ENCODE results near the gene UNC5C. TPM values are rescaled to one million over a fixed set of nuclear protein-coding genes. Genes with fewer than 3 reads are reported as not detected.
"Not testable (repeated sequence)": the region's sequence is repeated elsewhere in the genome, so short reads cannot be mapped to it uniquely, and the experiment has no call there.

The UNC5C gene
- total RNA-seq, 1 donor from 2014 or later: 0.97 TPM

GRCh38 chr4:95178938-95179337, 369.8 kb downstream of the UNC5C start:
- TF ChIP-seq, protein P1, sequence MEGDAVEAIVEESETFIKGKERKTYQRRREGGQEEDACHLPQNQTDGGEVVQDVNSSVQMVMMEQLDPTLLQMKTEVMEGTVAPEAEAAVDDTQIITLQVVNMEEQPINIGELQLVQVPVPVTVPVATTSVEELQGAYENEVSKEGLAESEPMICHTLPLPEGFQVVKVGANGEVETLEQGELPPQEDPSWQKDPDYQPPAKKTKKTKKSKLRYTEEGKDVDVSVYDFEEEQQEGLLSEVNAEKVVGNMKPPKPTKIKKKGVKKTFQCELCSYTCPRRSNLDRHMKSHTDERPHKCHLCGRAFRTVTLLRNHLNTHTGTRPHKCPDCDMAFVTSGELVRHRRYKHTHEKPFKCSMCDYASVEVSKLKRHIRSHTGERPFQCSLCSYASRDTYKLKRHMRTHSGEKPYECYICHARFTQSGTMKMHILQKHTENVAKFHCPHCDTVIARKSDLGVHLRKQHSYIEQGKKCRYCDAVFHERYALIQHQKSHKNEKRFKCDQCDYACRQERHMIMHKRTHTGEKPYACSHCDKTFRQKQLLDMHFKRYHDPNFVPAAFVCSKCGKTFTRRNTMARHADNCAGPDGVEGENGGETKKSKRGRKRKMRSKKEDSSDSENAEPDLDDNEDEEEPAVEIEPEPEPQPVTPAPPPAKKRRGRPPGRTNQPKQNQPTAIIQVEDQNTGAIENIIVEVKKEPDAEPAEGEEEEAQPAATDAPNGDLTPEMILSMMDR (IDR thresholded peaks at IDR 0.05; ENCODE audit: unreplicated experiment): no peak
- Mint-ChIP-seq H3K4me3 (ENCODE audit: unreplicated experiment) (no peak overlapping the region), H3K4me1 (ENCODE audit: unreplicated experiment) (peaks cover 3% of the 10 kb centered on the region), H3K36me3 (ENCODE audit: low read depth, unreplicated experiment) (peaks cover 12% of the 10 kb centered on the region), H3K27me3 (ENCODE audit: unreplicated experiment) (no peaks in the 10 kb centered on the region), H3K9me3 (ENCODE audit: unreplicated experiment) (peaks cover 4% of the 10 kb centered on the region), H3K27ac (ENCODE audit: unreplicated experiment) (no peak overlapping the region)
- DNase-seq (ENCODE audit: low spot score): no peak

- H3K4me1 Mint-ChIP-seq (ENCODE audit: unreplicated experiment); H3K27me3 Mint-ChIP-seq (ENCODE audit: unreplicated experiment); H3K9me3 Mint-ChIP-seq (ENCODE audit: unreplicated experiment); H3K36me3 Mint-ChIP-seq (ENCODE audit: low read depth, unreplicated experiment); DNase-seq (ENCODE audit: low spot score); H3K4me3 Mint-ChIP-seq (ENCODE audit: unreplicated experiment); H3K27ac Mint-ChIP-seq (ENCODE audit: unreplicated experiment): not testable (repeated sequence)
Measured at GRCh38 chr4:95171377-95171776, 377.4 kb downstream of the UNC5C start.

DNA sequence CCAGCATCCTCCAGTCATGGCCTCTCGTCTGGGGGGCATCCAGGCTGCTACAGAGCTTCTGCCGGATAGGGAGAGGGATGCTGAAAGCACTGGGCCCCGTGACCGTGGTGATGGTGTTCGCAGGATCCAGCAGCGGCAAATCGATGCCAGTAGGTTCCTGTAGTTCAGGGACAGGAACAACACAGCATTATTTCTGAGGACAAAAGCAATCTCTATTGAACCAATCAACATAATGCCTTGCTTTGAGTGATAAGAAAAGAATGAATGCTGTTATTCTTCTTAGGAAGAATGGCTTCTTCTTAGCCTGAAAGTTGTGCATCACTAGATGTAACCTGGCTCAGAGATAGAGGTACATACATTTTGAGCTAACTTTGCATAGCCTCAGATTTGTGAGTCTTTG, 378.6 kb downstream of the UNC5C start:
- Mint-ChIP-seq H3K9me3 (ENCODE audit: unreplicated experiment) (no peaks in the 10 kb centered on the region), H3K27me3 (ENCODE audit: unreplicated experiment) (no peaks in the 10 kb centered on the region), H3K4me3 (ENCODE audit: unreplicated experiment) (no peak overlapping the region), H3K36me3 (ENCODE audit: low read depth, unreplicated experiment) (no peaks in the 10 kb centered on the region), H3K4me1 (ENCODE audit: unreplicated experiment) (no peaks in the 10 kb centered on the region), H3K27ac (ENCODE audit: unreplicated experiment) (no peak overlapping the region)
- TF ChIP-seq, protein P1 (IDR thresholded peaks at IDR 0.05; ENCODE audit: unreplicated experiment): no peak
- no peak for DNase-seq (ENCODE audit: low spot score)

GRCh38 chr4:95167805-95168204, 381.0 kb downstream of the UNC5C start:
- TF ChIP-seq, protein P1 (IDR thresholded peaks at IDR 0.05; ENCODE audit: unreplicated experiment): no peak
- Mint-ChIP-seq H3K9me3 (ENCODE audit: unreplicated experiment) (no peaks in the 10 kb centered on the region), H3K27ac (ENCODE audit: unreplicated experiment) (no peak overlapping the region), H3K4me1 (ENCODE audit: unreplicated experiment) (no peaks in the 10 kb centered on the region), H3K4me3 (ENCODE audit: unreplicated experiment) (no peak overlapping the region), H3K27me3 (ENCODE audit: unreplicated experiment) (no peaks in the 10 kb centered on the region), H3K36me3 (ENCODE audit: low read depth, unreplicated experiment) (no peaks in the 10 kb centered on the region)
- no peak for DNase-seq (ENCODE audit: low spot score)

- Mint-ChIP-seq H3K4me3 (ENCODE audit: unreplicated experiment) (no peak overlapping the region), H3K9me3 (ENCODE audit: unreplicated experiment) (no peaks in the 10 kb centered on the region), H3K27me3 (ENCODE audit: unreplicated experiment) (no peaks in the 10 kb centered on the region), H3K27ac (ENCODE audit: unreplicated experiment) (no peak overlapping the region), H3K36me3 (ENCODE audit: low read depth, unreplicated experiment) (no peaks in the 10 kb centered on the region), H3K4me1 (ENCODE audit: unreplicated experiment) (no peaks in the 10 kb centered on the region)
- peak; percentile 33 for DNase-seq (ENCODE audit: low spot score)
- TF ChIP-seq, protein P1 (IDR thresholded peaks at IDR 0.05; ENCODE audit: unreplicated experiment): peak; percentile 82
Measured at GRCh38 chr4:95165926-95166524, 382.7 kb downstream of the UNC5C start.
